Measurements from ENCODE around the gene ZNF512B.
A peak's percentile ranks its signal among the peaks of the same experiment; 100 is the strongest.

The ZNF512B gene

DNA sequence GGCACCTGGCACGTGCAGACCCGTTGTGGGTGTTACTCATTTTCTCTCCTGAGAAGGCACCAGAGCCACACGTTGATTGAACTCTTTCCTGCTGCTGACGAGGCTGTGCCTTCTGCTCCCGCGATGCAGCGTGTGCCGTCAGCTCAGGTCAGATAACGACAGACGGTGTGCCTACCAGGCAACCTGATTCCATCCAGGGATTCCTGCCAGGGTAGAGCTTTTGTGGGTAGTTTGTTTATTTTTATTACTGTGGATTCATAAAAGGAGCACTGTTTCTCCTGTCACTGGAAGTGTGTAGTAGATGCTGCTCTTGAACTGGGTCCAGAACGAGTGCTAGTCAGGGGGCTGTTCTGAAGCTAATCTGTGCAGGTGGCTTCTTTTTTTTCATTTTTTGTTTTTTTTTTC lies 31.9 kb upstream of the ZNF512B start:
- Histone ChIP-seq H3K36me3 (replicated peaks) (peaks cover 62% of the 10 kb centered on the region), H3K27me3 (replicated peaks) (no peaks in the 10 kb centered on the region), H3K4me3 (ENCODE audit: low read depth, low read length) (no peak overlapping the region), H3K27ac (no peak overlapping the region)
- TF ChIP-seq, protein P1, sequence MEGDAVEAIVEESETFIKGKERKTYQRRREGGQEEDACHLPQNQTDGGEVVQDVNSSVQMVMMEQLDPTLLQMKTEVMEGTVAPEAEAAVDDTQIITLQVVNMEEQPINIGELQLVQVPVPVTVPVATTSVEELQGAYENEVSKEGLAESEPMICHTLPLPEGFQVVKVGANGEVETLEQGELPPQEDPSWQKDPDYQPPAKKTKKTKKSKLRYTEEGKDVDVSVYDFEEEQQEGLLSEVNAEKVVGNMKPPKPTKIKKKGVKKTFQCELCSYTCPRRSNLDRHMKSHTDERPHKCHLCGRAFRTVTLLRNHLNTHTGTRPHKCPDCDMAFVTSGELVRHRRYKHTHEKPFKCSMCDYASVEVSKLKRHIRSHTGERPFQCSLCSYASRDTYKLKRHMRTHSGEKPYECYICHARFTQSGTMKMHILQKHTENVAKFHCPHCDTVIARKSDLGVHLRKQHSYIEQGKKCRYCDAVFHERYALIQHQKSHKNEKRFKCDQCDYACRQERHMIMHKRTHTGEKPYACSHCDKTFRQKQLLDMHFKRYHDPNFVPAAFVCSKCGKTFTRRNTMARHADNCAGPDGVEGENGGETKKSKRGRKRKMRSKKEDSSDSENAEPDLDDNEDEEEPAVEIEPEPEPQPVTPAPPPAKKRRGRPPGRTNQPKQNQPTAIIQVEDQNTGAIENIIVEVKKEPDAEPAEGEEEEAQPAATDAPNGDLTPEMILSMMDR (IDR thresholded peaks at IDR 0.05; ENCODE audit: low read depth, low read length, missing control alignments): no peak
- in situ Hi-C loops (cut with HindIII; ENCODE audit: low pct_ligation_motif_present, low sequenced_read_pairs): no loop called here
- DNase-seq: no peak

- TF ChIP-seq, protein P1 (IDR thresholded peaks at IDR 0.05; ENCODE audit: low read depth, low read length, missing control alignments): no peak
- H3K27me3 ChIP-seq (replicated peaks): no peaks in the 10 kb centered on the region
- H3K36me3 ChIP-seq (replicated peaks): peaks cover 66% of the 10 kb centered on the region
- in situ Hi-C loops (cut with HindIII; ENCODE audit: low pct_ligation_motif_present, low sequenced_read_pairs): no loop called here
- H3K27ac ChIP-seq: no peak overlapping the region
- H3K4me3 ChIP-seq (ENCODE audit: low read depth, low read length): no peak overlapping the region
- DNase-seq: no peak
Observed at GRCh38 chr20:64000906-64001305, 31.2 kb upstream of the ZNF512B start.

- H3K36me3 ChIP-seq (replicated peaks): peaks cover 38% of the 10 kb centered on the region
- in situ Hi-C loops (cut with HindIII; ENCODE audit: low pct_ligation_motif_present, low sequenced_read_pairs): no loop called here
- H3K4me3 ChIP-seq (ENCODE audit: low read depth, low read length): no peak overlapping the region
- TF ChIP-seq, protein P1 (IDR thresholded peaks at IDR 0.05; ENCODE audit: low read depth, low read length, missing control alignments): no peak
- no peak overlapping the region for H3K27ac ChIP-seq
- H3K27me3 ChIP-seq (replicated peaks): no peaks in the 10 kb centered on the region
- DNase-seq: no peak
Observed at GRCh38 chr20:63982937-63983336, 13.2 kb upstream of the ZNF512B start.

DNA sequence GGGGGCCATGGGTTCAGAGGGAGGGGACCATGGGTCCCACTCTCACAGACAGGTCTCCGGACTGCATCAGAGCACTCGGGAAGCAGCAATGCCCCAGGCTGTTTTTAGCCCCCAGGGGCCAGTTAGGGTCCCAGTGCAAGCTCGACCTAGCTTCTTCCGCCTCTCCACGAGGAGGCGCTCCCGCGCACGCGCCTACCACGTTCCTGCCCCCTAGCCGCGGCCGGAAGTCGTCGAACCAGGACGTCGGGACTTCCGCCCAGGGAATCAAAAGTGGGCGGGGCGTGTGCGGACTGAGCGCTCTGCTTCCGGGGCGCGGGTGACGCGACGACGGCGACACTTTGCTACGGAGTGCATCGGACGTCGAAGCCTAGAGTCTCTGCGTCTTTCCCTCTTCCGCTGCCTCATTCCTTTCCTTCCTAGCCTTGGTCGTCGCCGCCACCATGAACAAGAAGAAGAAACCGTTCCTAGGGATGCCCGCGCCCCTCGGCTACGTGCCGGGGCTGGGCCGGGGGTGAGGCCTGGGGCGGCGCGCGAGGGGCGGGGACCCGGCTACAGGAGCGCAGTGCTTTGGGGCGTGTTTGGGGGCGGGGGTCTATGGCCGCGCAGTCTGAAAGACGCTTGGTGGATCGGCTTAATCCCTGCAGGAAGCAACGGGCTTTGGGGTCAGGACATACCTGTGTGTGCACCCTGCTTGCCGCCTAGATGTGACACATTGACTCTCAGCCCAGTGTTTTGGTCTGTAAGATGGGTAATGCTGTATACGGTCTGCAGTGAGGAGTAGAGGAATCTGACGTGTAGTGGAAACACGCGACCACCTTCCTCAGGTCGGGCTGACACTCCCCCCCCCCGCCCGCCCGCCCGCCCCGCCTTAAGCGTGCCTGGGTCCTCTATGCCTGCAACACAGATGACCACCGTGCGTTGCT lies 11.3 kb upstream of the ZNF512B start, which contains the start of gene PRPF6:
Gene PRPF6, plus strand, starts transcription at position 327 of the 923 bp plus-strand sequence. Its CDS starts 114 bp downstream, at position 441.
- Histone ChIP-seq H3K36me3 (replicated peaks) (peaks cover 27% of the 10 kb centered on the region), H3K27ac (peak within 1 kb of the TSS; percentile 47), H3K27me3 (replicated peaks) (no peaks in the 10 kb centered on the region), H3K4me3 (ENCODE audit: low read depth, low read length) (peak within 1 kb of the TSS; percentile 76)
- peak; percentile 84 for DNase-seq
- TF ChIP-seq, protein P1 (IDR thresholded peaks at IDR 0.05; ENCODE audit: low read depth, low read length, missing control alignments): peak; percentile 93
- in situ Hi-C loops (cut with HindIII; ENCODE audit: low pct_ligation_motif_present, low sequenced_read_pairs): no loop called here

- no peak for DNase-seq
- TF ChIP-seq, protein P1 (IDR thresholded peaks at IDR 0.05; ENCODE audit: low read depth, low read length, missing control alignments): no peak
- no peaks in the 10 kb centered on the region for H3K27me3 ChIP-seq (replicated peaks)
- in situ Hi-C loops (cut with HindIII; ENCODE audit: low pct_ligation_motif_present, low sequenced_read_pairs): no loop called here
- H3K4me3 ChIP-seq (ENCODE audit: low read depth, low read length): peak overlapping the region; percentile 76
- H3K36me3 ChIP-seq (replicated peaks): peaks cover 20% of the 10 kb centered on the region
- H3K27ac ChIP-seq: no peak overlapping the region
Observed at GRCh38 chr20:63980317-63980805, 10.6 kb upstream of the ZNF512B start.
